Activated effector memory CD4-positive, alpha-beta T cell treated with Interleukin-2 at 50 U/mL for 16 hours (primary cell): ENCODE data around the gene SDHA.
"Not testable (repeated sequence)": the region's sequence is repeated elsewhere in the genome, so short reads cannot be mapped to it uniquely, and the experiment has no call there.

Experiments
- DNase-seq: peaks from one replicate; pipeline ENCODE4 v3.0.0-alpha.2; 2020

SDHA gene

GRCh38 chr5:198516-199196 lies 19.5 kb upstream of the SDHA start:
- no peak for DNase-seq

- no peak for DNase-seq
These were observed 18.7 kb upstream of the SDHA start for GRCh38 chr5:199197-199949.

- no peak for DNase-seq
These were observed 18.0 kb upstream of the SDHA start for GRCh38 chr5:199950-200645.

GRCh38 chr5:200985-201384 lies 17.1 kb upstream of the SDHA start:
- DNase-seq = no peak

GRCh38 chr5:201672-202071 lies 16.4 kb upstream of the SDHA start:
- DNase-seq = no peak

- no peak for DNase-seq
These were observed 14.7 kb upstream of the SDHA start for GRCh38 chr5:203246-203930.

- DNase-seq = no peak
These were observed 14.1 kb upstream of the SDHA start for GRCh38 chr5:204001-204400.

- no peak for DNase-seq
These were observed 13.7 kb upstream of the SDHA start for GRCh38 chr5:204462-204861.

GRCh38 chr5:204966-205670 lies 13.0 kb upstream of the SDHA start:
- DNase-seq = no peak

GRCh38 chr5:206406-206805 lies 11.7 kb upstream of the SDHA start:
- no peak for DNase-seq

- DNase-seq = no peak
These were observed 11.1 kb upstream of the SDHA start for GRCh38 chr5:206927-207536.

- DNase-seq = no peak
These were observed 10.5 kb upstream of the SDHA start for GRCh38 chr5:207599-207998.

- no peak for DNase-seq
These were observed 9.5 kb upstream of the SDHA start for GRCh38 chr5:208449-209114.

- DNase-seq = no peak
These were observed 4.2 kb upstream of the SDHA start for GRCh38 chr5:213803-214395.

GRCh38 chr5:215256-215655 lies 2.9 kb upstream of the SDHA start:
- not testable (repeated sequence) for DNase-seq

GRCh38 chr5:216076-216475 lies 2.0 kb upstream of the SDHA start:
- DNase-seq = not testable (repeated sequence)

- peak; percentile 5 for DNase-seq
These were observed 554 bp downstream of the SDHA start for GRCh38 chr5:218457-219291.

GRCh38 chr5:219460-219863 lies 1.3 kb downstream of the SDHA start:
- peak; percentile 16 for DNase-seq

GRCh38 chr5:219991-220390 lies 1.9 kb downstream of the SDHA start:
- no peak for DNase-seq
